GM18858 (cell line): Measurements from ENCODE around the gene GATA5.
"Not testable (repeated sequence)": the region's sequence is repeated elsewhere in the genome, so short reads cannot be mapped to it uniquely, and the experiment has no call there.

Experiments used
- ATAC-seq: cut with Tn5 transposase; IDR thresholded peaks from one replicate; pipeline ENCODE4 v1.9.1; 2021; ENCODE audit not compliant: unreplicated experiment

The GATA5 gene

GRCh38 chr20:62433658-62434497, 41.9 kb downstream of the GATA5 start:
- no peak for ATAC-seq

GRCh38 chr20:62430866-62431447, 44.8 kb downstream of the GATA5 start:
- ATAC-seq, result no peak

- ATAC-seq, result no peak
These were observed 45.4 kb downstream of the GATA5 start for GRCh38 chr20:62430311-62430853.

- ATAC-seq, result no peak
These were observed 46.1 kb downstream of the GATA5 start for GRCh38 chr20:62429455-62430310.

- no peak for ATAC-seq
These were observed 47.1 kb downstream of the GATA5 start for GRCh38 chr20:62428396-62429295.

- ATAC-seq, result no peak
These were observed 47.8 kb downstream of the GATA5 start for GRCh38 chr20:62428002-62428372.

- ATAC-seq, result no peak
These were observed 48.4 kb downstream of the GATA5 start, which contains the start of gene RBBP8NL for GRCh38 chr20:62427172-62428001. TSS of gene RBBP8NL (minus strand) at chr20:62427539. CDS start at chr20:62419647, 7,892 bp downstream.

- ATAC-seq, result no peak
These were observed 49.1 kb downstream of the GATA5 start for GRCh38 chr20:62426699-62427131.

- ATAC-seq, result not testable (repeated sequence)
These were observed 49.8 kb downstream of the GATA5 start for GRCh38 chr20:62426059-62426348.

- ATAC-seq, result no peak
These were observed 50.3 kb downstream of the GATA5 start for GRCh38 chr20:62425281-62426058.

- no peak for ATAC-seq
These were observed 51.3 kb downstream of the GATA5 start for GRCh38 chr20:62424249-62425107.

GRCh38 chr20:62423326-62423706, 52.5 kb downstream of the GATA5 start:
- ATAC-seq, result no peak

- no peak for ATAC-seq
These were observed 53.0 kb downstream of the GATA5 start for GRCh38 chr20:62422636-62423325.

GRCh38 chr20:62421716-62421990, 54.1 kb downstream of the GATA5 start:
- no peak for ATAC-seq

- no peak for ATAC-seq
These were observed 54.7 kb downstream of the GATA5 start for GRCh38 chr20:62420846-62421715.

GRCh38 chr20:62419759-62420158, 56.0 kb downstream of the GATA5 start:
- ATAC-seq, result no peak
